Activated naive CD4-positive, alpha-beta T cell treated with anti-CD3 and anti-CD28 coated beads, Interleukin-2, amount 10 ng/mL, durations not matched to agents 7 days and 5 days (primary cell): ENCODE data around the gene NRDE2.
A peak's percentile ranks its signal among the peaks of the same experiment; 100 is the strongest.

Experiments
- CTCF ChIA-PET: fragments of 350-600 bp; sonication (Branson Sonifier 250); formaldehyde crosslinking; loops from one replicate; lab custom pipeline; 2021; ENCODE audit warnings: antibody characterized with exemption; lab: Charles Lee
- DNase-seq: peaks from one replicate; pipeline ENCODE4 v3.0.0-alpha.2; 2020
- H3K27ac Mint-ChIP-seq: one replicate; pipeline ENCODE4 v1.8.0; 2021; ENCODE audit warnings: mild to moderate bottlenecking, moderate library complexity, mixed read lengths
- H3K27me3 Mint-ChIP-seq: one replicate; pipeline ENCODE4 v1.8.0; 2021; ENCODE audit warnings: mild to moderate bottlenecking, mixed read lengths
- H3K36me3 Mint-ChIP-seq: one replicate; pipeline ENCODE4 v1.8.0; 2021; ENCODE audit warnings: mixed read lengths
- H3K4me1 Mint-ChIP-seq: one replicate; pipeline ENCODE4 v1.8.0; 2021; ENCODE audit warnings: mixed read lengths
- H3K4me3 Mint-ChIP-seq: one replicate; pipeline ENCODE4 v1.8.0; 2021; ENCODE audit warnings: mild to moderate bottlenecking, moderate library complexity, mixed read lengths
- H3K9me3 Mint-ChIP-seq: one replicate; pipeline ENCODE4 v1.8.0; 2021; ENCODE audit warnings: mixed read lengths

Gene NRDE2

GRCh38 chr14:90319634-90320541 lies 11.9 kb downstream of the NRDE2 start:
- CTCF ChIA-PET = no interaction called here
- Mint-ChIP-seq H3K4me3 (no peak overlapping the region), H3K9me3 (peaks cover 7% of the 10 kb centered on the region), H3K27ac (no peak overlapping the region), H3K4me1 (peaks cover 9% of the 10 kb centered on the region), H3K36me3 (peaks cover 42% of the 10 kb centered on the region), H3K27me3 (no peaks in the 10 kb centered on the region)
- no peak for DNase-seq

GRCh38 chr14:90319173-90319572 lies 12.6 kb downstream of the NRDE2 start:
- H3K36me3 Mint-ChIP-seq = peaks cover 40% of the 10 kb centered on the region
- H3K9me3 Mint-ChIP-seq = peaks cover 7% of the 10 kb centered on the region
- no peaks in the 10 kb centered on the region for H3K27me3 Mint-ChIP-seq
- H3K4me1 Mint-ChIP-seq = peaks cover 9% of the 10 kb centered on the region
- no peak overlapping the region for H3K27ac Mint-ChIP-seq
- CTCF ChIA-PET = no interaction called here
- no peak for DNase-seq
- no peak overlapping the region for H3K4me3 Mint-ChIP-seq

- CTCF ChIA-PET = interaction anchor here (1.1 kb wide), 1 partner anchor 17 kb away, joined by 4 read pairs; no protein-coding TSS in a partner anchor
- no peaks in the 10 kb centered on the region for H3K27me3 Mint-ChIP-seq
- no peak overlapping the region for H3K27ac Mint-ChIP-seq
- H3K9me3 Mint-ChIP-seq = peaks cover 7% of the 10 kb centered on the region
- no peak for DNase-seq
- H3K4me1 Mint-ChIP-seq = peaks cover 9% of the 10 kb centered on the region
- peaks cover 42% of the 10 kb centered on the region for H3K36me3 Mint-ChIP-seq
- no peak overlapping the region for H3K4me3 Mint-ChIP-seq
Measured at GRCh38 chr14:90318016-90318415, 13.7 kb downstream of the NRDE2 start.

GRCh38 chr14:90317286-90317685 lies 14.5 kb downstream of the NRDE2 start:
- no peak for DNase-seq
- Mint-ChIP-seq H3K4me1 (peaks cover 9% of the 10 kb centered on the region), H3K36me3 (peaks cover 45% of the 10 kb centered on the region), H3K9me3 (peaks cover 7% of the 10 kb centered on the region), H3K27me3 (no peaks in the 10 kb centered on the region), H3K27ac (no peak overlapping the region), H3K4me3 (no peak overlapping the region)
- CTCF ChIA-PET = interaction anchor here (0.6 to 1.1 kb wide), 2 partner anchors 16 to 61 kb away, joined by 3 to 4 read pairs; no protein-coding TSS in a partner anchor

GRCh38 chr14:90308561-90308960 lies 23.2 kb downstream of the NRDE2 start:
- Mint-ChIP-seq H3K36me3 (peaks cover 36% of the 10 kb centered on the region), H3K4me3 (no peak overlapping the region), H3K27ac (no peak overlapping the region), H3K27me3 (no peaks in the 10 kb centered on the region), H3K9me3 (no peaks in the 10 kb centered on the region), H3K4me1 (no peaks in the 10 kb centered on the region)
- DNase-seq = no peak
- CTCF ChIA-PET = no interaction called here

- peaks cover 2% of the 10 kb centered on the region for H3K9me3 Mint-ChIP-seq
- no peak for DNase-seq
- CTCF ChIA-PET = interaction anchor here (0.5 kb wide), 1 partner anchor 706 kb away, joined by 3 read pairs; no protein-coding TSS in a partner anchor
- no peaks in the 10 kb centered on the region for H3K27me3 Mint-ChIP-seq
- H3K27ac Mint-ChIP-seq = no peak overlapping the region
- H3K4me1 Mint-ChIP-seq = peaks cover 8% of the 10 kb centered on the region
- no peak overlapping the region for H3K4me3 Mint-ChIP-seq
- peaks cover 32% of the 10 kb centered on the region for H3K36me3 Mint-ChIP-seq
Measured at GRCh38 chr14:90305176-90305601, 26.6 kb downstream of the NRDE2 start.

GRCh38 chr14:90304502-90304901 lies 27.2 kb downstream of the NRDE2 start:
- H3K27ac Mint-ChIP-seq = no peak overlapping the region
- peaks cover 8% of the 10 kb centered on the region for H3K4me1 Mint-ChIP-seq
- H3K4me3 Mint-ChIP-seq = no peak overlapping the region
- H3K36me3 Mint-ChIP-seq = peaks cover 27% of the 10 kb centered on the region
- peaks cover 2% of the 10 kb centered on the region for H3K9me3 Mint-ChIP-seq
- CTCF ChIA-PET = no interaction called here
- H3K27me3 Mint-ChIP-seq = no peaks in the 10 kb centered on the region
- no peak for DNase-seq

- Mint-ChIP-seq H3K36me3 (peaks cover 24% of the 10 kb centered on the region), H3K4me1 (peaks cover 8% of the 10 kb centered on the region), H3K4me3 (no peak overlapping the region), H3K27me3 (no peaks in the 10 kb centered on the region), H3K9me3 (peaks cover 2% of the 10 kb centered on the region), H3K27ac (no peak overlapping the region)
- CTCF ChIA-PET = interaction anchor here (3.4 kb wide), 1 partner anchor 394 kb away, joined by 27 read pairs; no protein-coding TSS in a partner anchor
- no peak for DNase-seq
Measured at GRCh38 chr14:90303473-90303872, 28.3 kb downstream of the NRDE2 start.

- no peak for DNase-seq
- no peak overlapping the region for H3K4me3 Mint-ChIP-seq
- H3K4me1 Mint-ChIP-seq = peaks cover 8% of the 10 kb centered on the region
- H3K9me3 Mint-ChIP-seq = peaks cover 2% of the 10 kb centered on the region
- peaks cover 22% of the 10 kb centered on the region for H3K36me3 Mint-ChIP-seq
- H3K27ac Mint-ChIP-seq = no peak overlapping the region
- CTCF ChIA-PET = interaction anchor here (1.6 to 3.4 kb wide), 2 partner anchors 215 to 394 kb away, joined by 6 to 27 read pairs; no protein-coding TSS in a partner anchor
- no peaks in the 10 kb centered on the region for H3K27me3 Mint-ChIP-seq
Measured at GRCh38 chr14:90302529-90303303, 29.0 kb downstream of the NRDE2 start.

- H3K27ac Mint-ChIP-seq = peak overlapping the region; percentile 3
- DNase-seq = no peak
- no peak overlapping the region for H3K4me3 Mint-ChIP-seq
- H3K36me3 Mint-ChIP-seq = peaks cover 22% of the 10 kb centered on the region
- H3K9me3 Mint-ChIP-seq = peaks cover 2% of the 10 kb centered on the region
- H3K27me3 Mint-ChIP-seq = no peaks in the 10 kb centered on the region
- CTCF ChIA-PET = interaction anchor here (0.6 to 3.4 kb wide), 8 partner anchors 16 to 458 kb away, joined by 3 to 27 read pairs (median 4); no protein-coding TSS in a partner anchor
- peaks cover 8% of the 10 kb centered on the region for H3K4me1 Mint-ChIP-seq
Measured at GRCh38 chr14:90301668-90302090, 30.1 kb downstream of the NRDE2 start.

GRCh38 chr14:90301122-90301521 lies 30.6 kb downstream of the NRDE2 start:
- CTCF ChIA-PET = interaction anchor here (0.6 to 3.4 kb wide), 8 partner anchors 17 to 458 kb away, joined by 3 to 27 read pairs (median 4); no protein-coding TSS in a partner anchor
- peak overlapping the region; percentile 56 for H3K27ac Mint-ChIP-seq
- no peaks in the 10 kb centered on the region for H3K27me3 Mint-ChIP-seq
- no peak for DNase-seq
- peaks cover 8% of the 10 kb centered on the region for H3K4me1 Mint-ChIP-seq
- H3K4me3 Mint-ChIP-seq = no peak overlapping the region
- peaks cover 24% of the 10 kb centered on the region for H3K36me3 Mint-ChIP-seq
- H3K9me3 Mint-ChIP-seq = peaks cover 2% of the 10 kb centered on the region

- DNase-seq = no peak
- CTCF ChIA-PET = interaction anchor here (1.0 to 3.4 kb wide), 4 partner anchors 82 to 459 kb away, joined by 3 to 27 read pairs (median 4); no protein-coding TSS in a partner anchor
- Mint-ChIP-seq H3K9me3 (peaks cover 2% of the 10 kb centered on the region), H3K4me3 (no peak overlapping the region), H3K27ac (peak overlapping the region; percentile 82), H3K36me3 (peaks cover 26% of the 10 kb centered on the region), H3K27me3 (no peaks in the 10 kb centered on the region), H3K4me1 (peaks cover 8% of the 10 kb centered on the region)
Measured at GRCh38 chr14:90300611-90301047, 31.1 kb downstream of the NRDE2 start.

- DNase-seq = no peak
- Mint-ChIP-seq H3K27me3 (no peaks in the 10 kb centered on the region), H3K9me3 (peaks cover 2% of the 10 kb centered on the region), H3K4me3 (no peak overlapping the region), H3K27ac (no peak overlapping the region), H3K4me1 (peaks cover 8% of the 10 kb centered on the region), H3K36me3 (peaks cover 26% of the 10 kb centered on the region)
- CTCF ChIA-PET = interaction anchor here (1.2 to 1.9 kb wide), 2 partner anchors 10 to 397 kb away, joined by 3 to 9 read pairs; no protein-coding TSS in a partner anchor
Measured at GRCh38 chr14:90299408-90299807, 32.3 kb downstream of the NRDE2 start.
